Measurements from ENCODE around the gene OCA2.

DNA sequence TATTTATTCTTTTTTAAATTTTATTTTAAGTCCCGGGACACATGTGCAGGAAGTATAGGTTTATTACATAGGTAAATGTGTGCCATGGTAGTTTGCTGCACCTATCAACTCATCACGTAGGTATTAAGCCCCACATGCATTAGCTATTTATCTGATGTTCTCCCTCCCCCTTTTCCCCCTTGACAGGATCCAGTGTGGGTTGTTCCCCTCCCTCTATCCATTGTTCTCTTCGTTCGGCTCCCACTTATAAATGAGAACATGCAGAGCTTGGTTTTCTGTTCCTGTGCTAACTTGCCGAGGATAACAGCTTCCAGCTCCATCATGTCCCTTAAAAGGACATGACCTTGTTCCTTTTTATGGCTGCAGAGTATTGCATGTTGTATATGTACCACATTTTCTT, 220.3 kb downstream of the OCA2 start:
- no peak for TF ChIP-seq EZH2 (IDR thresholded peaks at IDR 0.05; ENCODE audit: insufficient read depth, poor library complexity, severe bottlenecking)
- TF ChIP-seq EZH2phosphoT487 (IDR thresholded peaks at IDR 0.05; ENCODE audit: insufficient read depth, low read depth): no peak

Measured in GM23248 (cell line).